Prostate gland (tissue), 2 donors: ENCODE results near the gene YWHAQ.

Source experiments
- CTCF ChIP-seq, 4 experiments: fragments of 200-600 bp in 2 of 4; fragments of 450-650 bp in 2 of 4; sonication (generic) in 2 of 4; IDR thresholded peaks; 1 replicate in 3 of 4; 2 replicates in 1 of 4; pipeline ENCODE4 v1.5.1; 2016 to 2019; ENCODE audit warnings: antibody characterized with exemption in 4 of 4, mild to moderate bottlenecking in 2 of 4, moderate library complexity in 2 of 4
- POLR2A ChIP-seq: fragments of 450-650 bp; IDR thresholded peaks from one replicate; pipeline ENCODE4 v1.6.1; 2016; ENCODE audit warnings: antibody characterized with exemption, mild to moderate bottlenecking
- POLR2AphosphoS5 ChIP-seq: sonication (generic); formaldehyde crosslinking; IDR thresholded peaks from one replicate; pipeline ENCODE4 v1.6.1; 2017; ENCODE audit warnings: antibody characterized with exemption

DNA sequence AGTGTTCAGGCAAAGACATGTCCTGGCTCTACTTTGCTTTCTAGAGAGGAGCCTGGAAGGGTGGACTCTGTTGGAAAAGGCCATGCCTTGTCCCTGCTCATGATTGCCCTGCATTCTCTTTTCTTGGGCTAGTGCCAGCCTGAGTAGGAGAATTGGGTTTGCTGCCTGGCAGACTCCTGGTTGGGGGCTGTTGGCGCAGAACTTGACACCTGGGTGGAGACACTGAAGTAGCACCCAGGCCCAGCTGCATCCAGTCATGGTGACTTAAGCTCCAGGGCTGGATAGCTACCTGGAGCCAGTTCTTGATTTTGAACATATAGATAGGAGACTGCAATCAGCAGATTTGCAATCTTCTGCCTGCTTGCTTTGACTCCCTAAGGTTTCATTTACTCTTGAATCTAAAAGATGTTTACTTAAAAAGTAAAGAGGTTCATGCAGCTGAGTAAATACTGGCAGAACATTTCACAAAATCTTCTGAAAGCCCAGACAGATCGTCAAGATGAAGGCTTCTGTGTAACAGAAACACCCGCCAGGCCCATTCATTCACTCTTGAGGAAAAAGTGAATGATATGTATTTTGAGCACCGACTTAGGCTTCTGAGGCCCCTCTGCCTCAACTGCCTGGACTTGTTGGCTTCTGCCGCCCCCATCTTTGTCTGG, 38.0 kb upstream of the YWHAQ start:
- TF ChIP-seq CTCF (IDR thresholded peaks at IDR 0.05) (no peak), POLR2A (no peak), POLR2AphosphoS5 (peak; percentile 71)
